PFSK-1 (cell line): ENCODE measurements around the gene RAD23B.

Experiments
- FOXP2 ChIP-seq: optimal IDR thresholded peaks from 2 replicates; pipeline ENCODE3; 2011; ENCODE audit warnings: borderline replicate concordance, control low read depth, inconsistent platforms; ENCODE audit not compliant: insufficient read depth; ENCODE audit errors: extremely low read length, extremely low read depth
- POLR2AphosphoS5 ChIP-seq: IDR thresholded peaks from 2 replicates; pipeline ENCODE4 v1.6.1; 2012; ENCODE audit warnings: low read depth, mild to moderate bottlenecking, control low read depth, low read length, moderate library complexity
- REST ChIP-seq, 2 experiments: IDR thresholded peaks; 2 replicates each; pipeline versions ENCODE4 v1.6.1 to v1.8.0; 2011 to 2012; ENCODE audit warnings: low read depth in 2 of 2, low read length in 2 of 2, control low read depth in 1 of 2, inconsistent platforms in 1 of 2, mild to moderate bottlenecking in 1 of 2, moderate library complexity in 1 of 2; ENCODE audit not compliant: insufficient read depth in 1 of 2
- SIN3A ChIP-seq: IDR thresholded peaks from 2 replicates; pipeline ENCODE4 v1.6.1; 2012; ENCODE audit warnings: mild to moderate bottlenecking, low read length, moderate library complexity, borderline replicate concordance; ENCODE audit not compliant: insufficient read depth
- TAF1 ChIP-seq: IDR thresholded peaks from 2 replicates; pipeline ENCODE4 v1.6.1; 2012; ENCODE audit warnings: low read length, control low read depth, borderline replicate concordance; ENCODE audit not compliant: insufficient read depth

The RAD23B gene

DNA sequence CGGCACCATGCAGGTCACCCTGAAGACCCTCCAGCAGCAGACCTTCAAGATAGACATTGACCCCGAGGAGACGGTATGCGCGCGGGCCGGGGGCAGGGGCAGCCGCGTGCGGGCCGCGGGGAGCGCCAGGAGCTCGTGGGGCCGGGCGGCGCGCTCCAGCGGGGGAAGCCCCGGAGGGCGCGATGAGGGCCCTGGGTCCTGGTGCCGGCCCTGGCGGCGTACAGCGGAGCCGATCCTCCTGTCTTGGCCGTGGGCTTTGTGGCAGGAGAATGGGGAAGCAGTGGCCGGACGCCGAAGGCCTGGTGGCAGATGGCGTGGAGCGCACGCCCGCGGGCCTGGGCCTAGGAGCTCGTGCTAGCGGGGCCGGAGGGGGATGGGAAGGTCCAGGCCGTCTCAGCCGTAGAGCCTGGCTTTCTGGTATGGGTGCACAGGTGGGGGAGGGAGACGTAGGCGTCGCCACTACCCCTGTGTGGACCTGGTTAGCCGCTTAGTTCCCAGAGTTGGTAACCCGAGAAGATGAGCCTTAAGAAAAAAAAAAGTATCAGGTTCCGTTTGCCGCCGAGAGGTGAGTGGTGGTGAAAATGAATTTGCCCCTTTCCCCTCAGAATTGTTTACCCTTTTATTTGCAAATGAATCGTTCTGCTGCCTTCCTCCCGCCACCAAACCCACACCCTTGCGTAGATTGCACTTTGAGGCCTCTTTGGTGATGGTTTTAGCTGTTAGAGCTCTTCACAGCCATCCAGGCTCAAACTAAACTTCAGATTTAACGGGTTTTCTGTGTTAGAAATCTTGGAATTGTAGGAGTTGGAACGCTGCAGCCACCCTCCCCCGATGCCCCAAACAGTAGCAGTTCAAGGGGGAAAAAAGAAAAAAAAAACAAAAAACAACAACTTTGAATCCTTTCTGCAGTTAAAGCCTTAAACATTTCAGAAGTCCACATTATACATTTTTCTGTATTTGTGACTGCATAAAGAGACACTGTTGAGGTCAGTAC, 841 bp downstream of the RAD23B start:
- TF ChIP-seq REST (IDR thresholded peaks at IDR 0.05; ENCODE audit: insufficient read depth in 1 of 2, low read depth in 2 of 2, low read length in 2 of 2) = no peak
- peak; percentile 28 for TF ChIP-seq FOXP2

- TF ChIP-seq FOXP2 (no peak), REST (IDR thresholded peaks at IDR 0.05; ENCODE audit: insufficient read depth in 1 of 2, low read depth in 2 of 2, low read length in 2 of 2) (no peak), POLR2AphosphoS5 (no peak), SIN3A (no peak), TAF1 (no peak)
Observed at GRCh38 chr9:107284636-107285035, 1.6 kb downstream of the RAD23B start.

- TF ChIP-seq REST (IDR thresholded peaks at IDR 0.05; ENCODE audit: insufficient read depth in 1 of 2, low read depth in 2 of 2, low read length in 2 of 2) = no peak
- TF ChIP-seq POLR2AphosphoS5 = no peak
- TF ChIP-seq FOXP2 = no peak
- no peak for TF ChIP-seq TAF1
- no peak for TF ChIP-seq SIN3A
Observed at GRCh38 chr9:107285286-107285685, 2.2 kb downstream of the RAD23B start.

DNA sequence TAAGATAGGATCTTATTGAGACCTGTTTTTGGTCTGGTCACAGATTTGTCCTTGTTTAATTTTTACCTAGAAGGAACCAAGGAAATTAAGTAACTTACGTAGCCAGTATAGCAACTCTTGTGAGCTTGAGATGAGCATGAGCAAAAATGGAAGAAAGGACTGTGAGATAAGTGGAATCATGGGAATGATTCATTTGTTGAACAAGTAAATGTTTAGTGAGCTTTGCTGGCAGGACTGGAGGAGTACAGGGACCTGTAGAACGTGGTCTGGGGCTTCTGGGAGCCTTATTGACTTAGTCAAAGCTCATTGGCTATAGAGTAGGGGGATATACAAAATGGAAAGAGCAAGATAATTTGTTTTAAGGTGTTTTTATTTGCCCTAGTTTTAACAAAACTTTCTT, 3.0 kb downstream of the RAD23B start:
- TF ChIP-seq POLR2AphosphoS5 (no peak), REST (IDR thresholded peaks at IDR 0.05; ENCODE audit: insufficient read depth in 1 of 2, low read depth in 2 of 2, low read length in 2 of 2) (no peak), TAF1 (no peak), FOXP2 (no peak), SIN3A (no peak)
